ENCODE results near the gene KRT17. TPM values are rescaled to one million over a fixed set of nuclear protein-coding genes. Genes with fewer than 3 reads are reported as not detected.

Gene KRT17
- polyA plus RNA-seq, 1 donor from 2014 or later, result not detected

- Histone ChIP-seq H3K4me2 (ENCODE audit: low read length) (no peak overlapping the region), H2AFZ (ENCODE audit: low read depth, low read length) (no peak overlapping the region), H3K27me3 (ENCODE audit: insufficient read depth, low read depth, low read length) (no peaks in the 10 kb centered on the region), H3K9ac (ENCODE audit: low read length) (no peak overlapping the region), H3K36me3 (ENCODE audit: insufficient read depth, low read length) (no peaks in the 10 kb centered on the region), H3F3A (ENCODE audit: insufficient read depth, low read length, poor library complexity, severe bottlenecking) (no peaks in the 10 kb centered on the region), H3K9me2 (ENCODE audit: insufficient read depth, low read length) (no peaks in the 10 kb centered on the region), H4K20me1 (ENCODE audit: insufficient read depth) (no peaks in the 10 kb centered on the region), H3K79me2 (replicated peaks; ENCODE audit: insufficient read depth, low read length) (no peaks in the 10 kb centered on the region), H3K9me3 (ENCODE audit: low read length) (no peaks in the 10 kb centered on the region), H3K4me3 (ENCODE audit: low read length) (no peak overlapping the region), H3K27ac (ENCODE audit: low read length) (no peak overlapping the region)
- TF ChIP-seq SMC3 (conservative IDR thresholded peaks at IDR 0.05; ENCODE audit: poor library complexity), result no peak
- TF ChIP-seq MXI1 (conservative IDR thresholded peaks at IDR 0.05; ENCODE audit: poor library complexity, severe bottlenecking), result no peak
- TF ChIP-seq REST (IDR thresholded peaks at IDR 0.05; ENCODE audit: borderline replicate concordance), result no peak
- no peak for TF ChIP-seq EZH2 (IDR thresholded peaks at IDR 0.05; ENCODE audit: borderline replicate concordance, insufficient read depth, low read length, poor library complexity, severe bottlenecking)
- TF ChIP-seq CTCF (IDR thresholded peaks at IDR 0.05; ENCODE audit: poor library complexity, severe bottlenecking), result no peak
- no peak for TF ChIP-seq POLR2AphosphoS5 (IDR thresholded peaks at IDR 0.05)
- no peak for TF ChIP-seq TAF1 (IDR thresholded peaks at IDR 0.05; ENCODE audit: low read depth)
- TF ChIP-seq EP300 (conservative IDR thresholded peaks at IDR 0.05; ENCODE audit: poor library complexity, severe bottlenecking), result no peak
- TF ChIP-seq RAD21 (conservative IDR thresholded peaks at IDR 0.05), result no peak
Measured at GRCh38 chr17:41580244-41580575, 44.2 kb downstream of the KRT17 start.

- H3K4me3 ChIP-seq (ENCODE audit: low read length), result no peak overlapping the region
- H3K79me2 ChIP-seq (replicated peaks; ENCODE audit: insufficient read depth, low read length), result no peaks in the 10 kb centered on the region
- no peak overlapping the region for H3K4me2 ChIP-seq (ENCODE audit: low read length)
- no peaks in the 10 kb centered on the region for H3K36me3 ChIP-seq (ENCODE audit: insufficient read depth, low read length)
- H3K9me3 ChIP-seq (ENCODE audit: low read length), result no peaks in the 10 kb centered on the region
- H3K27ac ChIP-seq (ENCODE audit: low read length), result no peak overlapping the region
- no peaks in the 10 kb centered on the region for H3K27me3 ChIP-seq (ENCODE audit: insufficient read depth, low read depth, low read length)
- no peaks in the 10 kb centered on the region for H3F3A ChIP-seq (ENCODE audit: insufficient read depth, low read length, poor library complexity, severe bottlenecking)
- TF ChIP-seq SMC3 (conservative IDR thresholded peaks at IDR 0.05; ENCODE audit: poor library complexity) (no peak), CTCF (IDR thresholded peaks at IDR 0.05; ENCODE audit: poor library complexity, severe bottlenecking) (peak; percentile 46)
- no peaks in the 10 kb centered on the region for H4K20me1 ChIP-seq (ENCODE audit: insufficient read depth)
- H2AFZ ChIP-seq (ENCODE audit: low read depth, low read length), result no peak overlapping the region
- H3K9ac ChIP-seq (ENCODE audit: low read length), result no peak overlapping the region
- no peaks in the 10 kb centered on the region for H3K9me2 ChIP-seq (ENCODE audit: insufficient read depth, low read length)
Measured at GRCh38 chr17:41579484-41580243, 44.7 kb downstream of the KRT17 start.

All from neural cell (in vitro differentiated cells).